ENCODE measurements around the gene TRAF3IP1. TPM values are rescaled to one million over a fixed set of nuclear protein-coding genes. Genes with fewer than 3 reads are reported as not detected.

Gene TRAF3IP1
- total RNA-seq, 1 experiment from 2014 or later = 11.5 TPM

DNA sequence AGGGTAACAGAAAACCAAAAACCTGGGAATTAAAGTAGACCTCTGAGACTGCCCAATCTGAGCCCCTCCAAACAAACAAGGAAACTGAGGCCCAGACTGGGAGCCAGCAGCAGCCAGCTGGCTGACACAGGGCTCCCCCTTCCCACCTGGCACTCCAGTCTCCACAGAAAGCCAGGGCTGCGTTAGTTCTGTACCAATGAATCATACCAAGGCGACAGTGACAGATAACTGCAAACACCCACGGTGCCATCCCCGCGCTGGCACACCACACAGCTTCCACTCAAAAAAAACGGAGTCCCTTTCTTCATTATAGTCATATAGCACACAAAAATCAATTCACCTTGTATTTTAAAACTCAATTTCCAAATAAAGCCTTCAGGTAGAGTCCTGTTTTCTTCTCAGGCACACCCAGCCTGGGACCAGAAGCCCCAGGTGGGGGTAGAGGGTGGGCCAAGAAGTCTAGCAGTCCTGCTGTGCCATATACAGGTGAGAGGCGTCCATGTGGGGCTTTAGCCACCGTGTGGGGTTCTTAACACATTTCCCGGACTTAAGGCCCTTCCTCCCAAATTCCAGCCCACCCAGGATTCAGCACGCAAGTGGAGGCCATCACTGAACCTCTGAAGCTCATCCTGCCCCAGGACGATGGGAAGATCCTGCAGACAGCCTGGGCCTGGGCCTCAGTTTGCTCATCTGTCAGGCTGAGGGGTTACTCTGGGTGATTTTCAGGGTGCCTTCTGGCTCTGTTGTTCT is 33.2 kb upstream of the TRAF3IP1 start:
- in situ Hi-C loops (cut with HindIII; ENCODE audit: low sequenced_read_pairs) = no loop called here
- DNase-seq (ENCODE audit: low spot score) = no peak

DNA sequence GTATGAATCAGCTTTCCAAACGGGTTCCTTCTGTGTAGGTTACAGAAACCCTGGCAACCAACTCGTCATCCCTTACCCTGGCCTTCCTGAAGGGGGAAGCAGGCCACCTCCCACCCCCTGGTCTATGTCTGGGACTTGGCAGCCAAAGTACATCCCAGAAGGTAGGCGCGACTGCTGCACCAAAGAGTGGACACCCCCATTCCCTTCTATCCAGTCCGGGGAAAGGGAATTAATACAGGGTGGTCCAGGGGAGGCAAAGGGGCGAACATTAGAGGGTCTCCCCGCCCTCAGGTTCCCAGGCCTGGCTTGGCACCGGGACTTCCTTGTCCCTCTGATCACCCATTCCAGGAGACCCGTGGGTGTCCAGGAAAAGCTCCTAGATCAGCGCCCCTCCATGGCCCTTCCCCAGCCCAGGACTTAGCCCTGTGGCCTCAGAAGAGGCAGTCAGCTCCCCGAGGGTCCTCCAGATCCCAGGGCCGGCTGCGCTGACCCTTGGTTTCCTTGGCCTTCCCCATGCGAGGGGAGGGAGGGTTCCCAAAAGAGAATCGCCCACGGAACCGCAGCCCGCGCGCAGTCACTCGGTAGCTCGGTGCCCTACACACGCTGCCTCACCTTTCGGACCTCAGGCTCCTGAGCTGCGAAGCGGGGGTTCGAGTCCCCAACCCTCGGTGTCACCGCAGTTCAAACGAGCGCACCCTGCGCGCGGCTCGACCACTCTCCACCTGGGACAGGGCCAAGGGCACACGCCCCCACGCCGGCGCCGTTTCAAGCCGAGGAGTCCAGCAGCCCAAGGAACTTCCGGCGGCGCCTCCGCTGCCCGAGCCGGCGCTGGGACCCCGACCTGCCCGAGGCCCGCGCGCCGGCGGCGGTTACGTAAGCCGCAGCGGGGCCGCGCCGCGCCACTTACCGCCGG is 32.3 kb upstream of the TRAF3IP1 start, which contains the start of gene PER2:
Gene PER2 (minus strand): TSS at position 874 of the 913 bp plus-strand sequence. CDS start 10,674 bp downstream, outside the sequence.
- peak; percentile 65 for DNase-seq (ENCODE audit: low spot score)
- in situ Hi-C loops (cut with HindIII; ENCODE audit: low sequenced_read_pairs) = no loop called here

DNA sequence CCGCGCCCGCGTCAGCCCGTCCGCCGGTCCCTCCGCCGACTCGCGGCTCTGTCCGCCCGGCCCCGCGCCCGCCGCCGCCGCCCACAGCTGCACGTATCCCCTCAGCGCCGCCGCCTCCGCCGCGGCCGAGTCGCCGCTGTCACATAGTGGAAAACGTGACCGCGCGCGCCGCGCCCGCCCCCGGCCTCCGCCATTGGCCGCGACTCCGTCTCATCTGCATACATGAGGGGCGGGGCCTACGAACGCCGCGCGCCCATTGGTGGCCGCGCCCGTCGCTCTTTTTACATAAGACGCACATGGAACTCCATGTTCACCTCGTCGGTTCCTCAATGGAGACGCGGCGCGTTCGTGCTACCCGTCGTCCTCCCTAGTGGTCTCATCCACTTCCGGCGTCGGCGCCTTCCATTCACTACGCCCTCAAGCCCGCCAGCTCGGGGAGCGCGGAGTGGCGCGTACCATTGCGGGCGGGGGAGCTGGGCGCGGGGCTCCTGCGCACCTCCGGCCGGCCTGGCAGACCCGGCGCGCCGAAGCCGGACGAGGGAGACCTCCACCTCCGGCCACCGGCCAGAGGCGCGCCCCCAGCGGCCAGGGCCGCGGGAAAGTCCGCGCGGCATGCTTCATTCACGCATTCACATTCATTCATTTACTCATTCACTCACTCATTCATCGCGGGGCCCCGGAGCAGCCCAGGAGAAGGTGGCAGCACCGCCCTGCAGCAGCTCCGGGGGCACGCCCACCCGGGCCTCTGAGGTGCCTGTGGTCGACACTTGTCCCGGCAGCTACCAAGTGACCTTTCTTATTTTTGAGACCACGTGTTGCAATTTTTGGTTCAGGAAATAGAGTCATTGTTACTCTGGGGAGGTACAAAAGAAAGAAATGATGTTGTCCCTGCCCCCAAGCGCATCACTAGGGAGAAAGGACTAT is 31.4 kb upstream of the TRAF3IP1 start:
- in situ Hi-C loops (cut with HindIII; ENCODE audit: low sequenced_read_pairs) = no loop called here
- DNase-seq (ENCODE audit: low spot score) = peak; percentile 99

DNA sequence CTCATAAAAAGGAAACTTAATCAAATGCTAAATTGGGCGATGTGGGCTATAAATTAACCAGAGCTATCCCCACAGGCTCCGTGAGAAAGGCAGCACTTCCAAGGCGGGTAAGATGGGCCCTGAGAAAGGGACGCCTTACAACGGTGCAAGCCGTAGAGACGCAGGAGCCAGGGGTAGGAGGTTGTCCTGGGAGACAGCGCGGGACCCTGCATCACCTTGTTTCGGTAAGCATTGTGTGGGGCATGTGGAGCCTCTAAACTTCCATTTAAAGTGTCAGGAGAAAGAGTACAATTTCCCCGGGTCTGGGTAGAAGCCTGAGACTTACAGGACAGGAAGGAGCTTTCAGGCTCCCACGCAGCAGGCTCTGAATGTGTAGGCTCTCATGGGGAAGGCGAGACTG is 30.7 kb upstream of the TRAF3IP1 start:
- no peak for DNase-seq (ENCODE audit: low spot score)
- in situ Hi-C loops (cut with HindIII; ENCODE audit: low sequenced_read_pairs) = no loop called here

DNA sequence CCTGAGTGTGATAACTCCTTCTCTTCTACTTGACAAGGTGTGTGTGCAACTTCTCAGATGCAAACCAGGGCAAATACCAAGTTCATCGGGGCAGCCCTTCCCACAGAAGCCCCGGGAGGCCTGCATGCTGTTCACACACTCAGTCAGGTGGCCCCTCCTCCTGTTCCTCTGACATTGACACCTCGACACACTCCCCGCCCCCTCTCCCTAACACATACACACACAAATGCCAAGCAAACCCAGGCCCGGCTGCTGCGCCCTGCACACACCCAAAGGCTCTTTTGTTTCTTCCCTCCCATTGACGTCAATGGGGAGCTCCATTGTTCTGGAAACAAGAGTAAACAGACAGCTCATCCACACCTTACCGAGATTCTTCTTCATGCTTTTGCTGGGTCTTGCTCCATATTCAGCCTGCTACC is 30.2 kb upstream of the TRAF3IP1 start:
- no peak for DNase-seq (ENCODE audit: low spot score)
- in situ Hi-C loops (cut with HindIII; ENCODE audit: low sequenced_read_pairs) = no loop called here

DNA sequence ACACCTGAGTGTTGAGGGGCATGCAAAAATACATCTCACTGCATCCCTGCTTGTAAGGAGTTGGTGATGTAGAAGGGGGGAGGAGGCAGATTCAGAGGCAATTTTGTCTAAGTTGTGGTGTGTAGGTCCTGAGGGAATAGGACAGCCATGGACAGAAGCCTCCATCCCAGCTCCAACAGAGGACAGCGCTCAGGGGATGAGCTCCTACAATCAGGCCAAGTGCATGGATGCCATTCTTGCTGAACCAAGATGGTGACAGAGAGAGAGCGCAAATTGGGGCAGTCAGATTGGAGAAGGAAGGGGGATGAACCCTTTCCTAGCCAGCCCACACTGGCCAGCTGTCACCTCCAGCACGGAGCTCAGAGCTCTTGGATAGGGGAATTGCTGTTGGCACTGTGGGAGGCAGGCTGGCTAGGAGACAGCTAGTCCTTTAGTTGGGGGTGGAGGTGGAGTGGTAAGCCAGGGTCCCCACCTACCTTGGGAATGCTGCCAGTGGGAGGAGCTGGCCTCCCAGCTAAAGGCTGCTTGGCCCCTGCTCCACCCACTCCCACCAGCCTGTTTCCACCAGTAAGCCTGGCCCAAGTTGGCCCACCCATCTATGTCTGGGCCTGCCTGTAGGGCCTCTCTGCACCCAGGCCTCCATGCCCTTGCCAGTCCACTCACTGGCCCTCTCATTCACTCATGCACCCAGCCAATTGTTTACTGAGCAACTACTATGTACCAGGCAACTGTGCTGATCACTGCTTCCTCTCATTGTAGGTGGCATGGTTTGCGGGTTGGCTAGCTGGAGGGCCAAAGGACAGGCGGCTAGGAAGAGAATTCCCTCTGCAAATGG is 29.4 kb upstream of the TRAF3IP1 start:
- DNase-seq (ENCODE audit: low spot score) = no peak
- in situ Hi-C loops (cut with HindIII; ENCODE audit: low sequenced_read_pairs) = no loop called here

DNA sequence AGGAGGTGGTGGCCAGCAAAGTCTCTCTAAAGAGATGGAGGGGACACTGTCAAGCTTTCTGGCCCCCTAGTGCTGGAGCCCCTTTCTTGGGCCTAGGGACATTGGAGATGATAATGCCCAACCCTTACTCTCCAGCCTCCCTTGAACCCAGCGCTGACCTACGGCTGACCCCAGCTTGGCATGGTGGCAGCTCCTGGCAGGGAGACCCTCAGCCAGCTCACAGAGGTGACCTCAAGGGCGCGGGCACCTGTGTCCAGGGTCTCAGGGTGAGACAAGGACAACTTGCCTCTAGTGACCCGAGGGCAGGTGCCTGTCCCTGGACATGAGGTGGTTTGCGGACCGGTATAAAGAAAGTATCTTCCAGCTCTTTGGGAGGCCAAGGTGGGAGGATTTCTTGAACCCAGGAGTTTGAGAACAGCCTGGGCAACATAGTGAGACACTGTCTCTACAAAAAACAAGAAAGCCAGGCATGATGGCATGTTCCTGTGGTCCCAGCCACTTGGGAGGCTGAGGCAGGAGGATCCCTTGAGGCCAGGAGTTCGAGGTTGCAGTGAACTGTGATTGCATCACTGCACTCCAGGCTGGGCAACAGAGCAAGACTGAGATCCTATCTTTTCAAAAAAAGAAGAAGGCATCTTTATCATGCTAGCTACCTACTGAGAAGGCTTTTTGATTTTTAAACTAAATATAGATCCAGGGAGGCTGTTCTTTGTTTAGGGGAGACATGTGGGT is 28.6 kb upstream of the TRAF3IP1 start:
- DNase-seq (ENCODE audit: low spot score) = no peak

DNA sequence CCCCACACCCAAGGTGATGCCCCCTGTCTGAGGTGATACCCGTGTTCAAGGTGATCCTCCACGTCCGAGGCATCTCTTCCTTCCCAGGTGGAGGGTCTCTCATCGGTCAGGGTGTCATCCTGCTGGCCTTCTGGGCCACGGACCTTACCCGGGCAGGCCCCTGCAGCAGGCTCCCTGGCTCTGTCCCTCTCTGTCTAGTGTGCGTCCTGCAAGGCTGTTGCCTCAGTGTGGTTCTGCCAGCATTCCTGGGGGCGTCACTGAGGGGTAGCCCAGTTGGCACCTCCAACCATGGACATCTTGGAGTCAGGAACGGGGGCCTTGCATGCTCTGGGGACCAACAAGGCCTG is 26.3 kb upstream of the TRAF3IP1 start:
- DNase-seq (ENCODE audit: low spot score) = no peak
- in situ Hi-C loops (cut with HindIII; ENCODE audit: low sequenced_read_pairs) = no loop called here

More for the DNA sequence above, 28.6 kb upstream of the TRAF3IP1 start:
- in situ Hi-C loops (cut with HindIII; ENCODE audit: low sequenced_read_pairs) = no loop called here

DNA sequence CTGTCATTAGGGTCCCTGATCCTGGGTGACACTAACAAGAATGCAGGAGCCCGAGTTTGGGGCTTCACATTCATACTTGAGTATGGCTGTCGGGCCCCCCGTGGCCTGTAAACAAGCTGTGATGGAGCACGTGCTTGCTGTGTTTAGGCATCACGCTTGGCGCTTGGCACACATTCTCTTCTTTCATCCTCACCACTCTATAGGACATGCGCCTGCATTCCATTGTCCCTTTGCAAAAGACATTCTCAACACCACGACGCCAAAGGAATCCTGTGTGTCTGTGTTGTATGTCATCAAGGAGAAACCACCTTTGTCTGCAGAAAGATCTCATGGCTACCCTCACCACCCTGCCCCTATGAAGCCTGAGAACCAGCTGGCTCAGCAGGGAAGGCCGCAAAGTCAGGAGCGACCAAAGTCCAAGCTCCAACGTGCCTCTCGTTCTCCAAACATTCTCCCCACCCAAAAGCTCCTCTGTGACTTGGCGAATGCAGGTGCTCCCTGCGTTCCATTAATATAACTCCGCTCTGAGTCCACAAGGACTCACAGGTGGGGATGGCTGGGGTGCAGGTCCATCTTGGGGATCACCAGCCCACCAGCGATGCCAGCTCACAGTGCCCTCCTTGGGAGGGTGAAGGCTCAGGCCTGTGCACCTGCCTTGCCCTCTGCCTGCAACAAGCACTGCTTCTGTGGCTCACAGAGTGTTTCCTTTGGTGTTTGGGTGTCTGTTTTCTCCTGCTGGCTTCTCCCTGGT is 25.8 kb upstream of the TRAF3IP1 start:
- in situ Hi-C loops (cut with HindIII; ENCODE audit: low sequenced_read_pairs) = no loop called here
- DNase-seq (ENCODE audit: low spot score) = no peak

DNA sequence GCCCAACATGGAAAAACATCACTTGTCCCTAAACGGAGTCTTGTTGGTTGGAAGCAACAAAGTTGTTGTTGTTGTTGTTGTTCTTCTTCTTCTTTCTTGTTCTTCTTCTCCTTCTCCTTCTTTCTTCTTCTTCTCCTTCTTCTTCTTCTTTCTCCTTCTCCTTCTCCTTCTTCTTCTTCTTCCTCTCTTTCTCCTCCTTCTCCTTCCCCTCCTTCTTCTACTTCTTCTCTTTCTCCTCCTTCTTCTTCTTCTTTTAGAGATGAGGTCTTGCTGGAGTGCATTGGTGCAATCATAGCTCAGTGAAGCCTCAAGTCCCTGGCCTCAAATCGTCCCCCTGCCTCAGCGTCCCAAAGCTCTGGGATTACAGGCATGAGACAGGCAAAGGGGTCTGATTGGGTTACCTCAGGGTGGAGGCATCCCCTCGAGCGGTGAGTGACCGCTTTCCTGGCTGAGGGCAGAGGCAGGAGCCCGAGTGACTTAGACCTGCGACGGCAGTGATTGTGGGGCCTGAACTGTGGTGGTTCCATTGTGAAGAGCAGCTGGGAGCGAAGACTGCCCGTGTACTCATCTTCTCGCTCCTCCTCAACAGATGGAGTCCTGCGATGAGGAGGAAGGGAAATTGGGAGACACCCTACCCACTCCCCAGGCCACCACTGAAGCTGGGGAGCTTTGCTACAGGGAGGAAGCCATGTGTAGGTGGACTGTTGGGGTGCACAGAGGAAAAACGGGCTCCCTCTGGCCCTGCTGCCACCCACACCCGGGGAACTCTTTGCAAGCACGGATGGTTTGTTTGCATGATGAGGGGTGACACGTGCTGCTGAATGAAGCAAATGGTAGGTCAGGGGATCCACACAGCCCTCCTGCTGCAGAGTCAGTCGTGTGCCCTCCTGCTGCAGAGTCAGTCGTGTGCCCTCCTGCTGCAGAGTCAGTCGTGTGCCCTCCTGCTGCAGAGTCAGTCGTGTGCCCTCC is 24.9 kb upstream of the TRAF3IP1 start:
- DNase-seq (ENCODE audit: low spot score) = no peak
- in situ Hi-C loops (cut with HindIII; ENCODE audit: low sequenced_read_pairs) = no loop called here

DNA sequence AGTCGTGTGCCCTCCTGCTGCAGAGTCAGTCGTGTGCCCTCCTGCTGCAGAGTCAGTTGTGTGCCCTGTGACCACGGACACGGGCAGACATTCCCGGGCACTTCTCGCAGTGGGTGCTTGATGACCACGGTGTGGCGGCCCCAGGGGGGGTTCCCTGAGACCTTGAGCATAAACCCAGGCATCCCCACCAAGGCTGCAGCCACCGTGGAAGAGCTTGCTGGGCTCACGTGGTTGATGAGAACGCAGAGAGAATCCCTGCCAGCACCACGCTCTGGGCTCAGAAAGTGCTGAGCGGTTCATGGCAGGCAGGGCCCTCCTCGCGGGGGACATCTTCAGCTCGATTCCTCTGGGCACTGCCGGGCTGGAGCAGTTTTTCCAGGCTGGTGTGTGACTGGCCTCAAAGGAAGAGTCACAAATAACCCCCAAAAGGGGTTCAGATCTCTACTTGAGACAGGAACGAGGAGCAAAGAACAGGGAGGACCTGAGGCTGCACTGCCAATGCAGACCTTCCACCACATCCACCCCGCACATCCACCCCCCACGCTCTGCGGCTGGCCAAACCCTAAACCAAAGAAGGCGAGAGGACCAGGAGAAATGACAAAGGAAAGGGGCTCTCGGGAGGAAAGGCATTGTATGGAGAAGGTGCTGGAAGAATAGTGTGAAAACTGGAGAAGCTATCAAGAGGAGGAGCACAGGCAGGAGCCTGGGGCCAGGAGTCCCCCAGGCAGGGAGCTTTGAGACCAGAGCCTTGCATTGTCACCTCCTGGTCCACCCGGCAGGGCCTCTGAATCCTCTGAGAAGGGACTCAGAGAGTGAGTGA is 23.5 kb upstream of the TRAF3IP1 start:
- no peak for DNase-seq (ENCODE audit: low spot score)

DNA sequence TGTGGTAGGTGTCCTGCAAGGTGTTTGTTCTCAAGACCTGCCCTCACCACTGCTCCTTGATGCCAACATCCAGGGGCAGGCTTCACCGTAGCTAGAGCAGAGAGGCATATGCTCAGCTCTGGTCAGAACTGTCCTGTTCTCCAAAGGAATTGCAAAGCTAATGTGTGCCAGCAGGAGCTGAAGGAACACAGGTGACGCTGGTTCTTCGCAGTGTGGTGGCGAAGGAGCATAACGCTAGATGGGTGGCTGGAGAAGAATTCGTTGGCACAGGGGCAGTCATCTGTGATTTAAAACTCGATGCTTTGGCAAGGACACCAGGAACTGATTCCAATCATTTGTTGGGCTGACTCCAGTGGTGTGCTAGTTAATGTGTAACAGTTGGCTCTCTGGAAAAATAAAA is 20.5 kb upstream of the TRAF3IP1 start:
- DNase-seq (ENCODE audit: low spot score) = peak; percentile 59

More for the DNA sequence above, 23.5 kb upstream of the TRAF3IP1 start:
- in situ Hi-C loops (cut with HindIII; ENCODE audit: low sequenced_read_pairs) = no loop called here

DNA sequence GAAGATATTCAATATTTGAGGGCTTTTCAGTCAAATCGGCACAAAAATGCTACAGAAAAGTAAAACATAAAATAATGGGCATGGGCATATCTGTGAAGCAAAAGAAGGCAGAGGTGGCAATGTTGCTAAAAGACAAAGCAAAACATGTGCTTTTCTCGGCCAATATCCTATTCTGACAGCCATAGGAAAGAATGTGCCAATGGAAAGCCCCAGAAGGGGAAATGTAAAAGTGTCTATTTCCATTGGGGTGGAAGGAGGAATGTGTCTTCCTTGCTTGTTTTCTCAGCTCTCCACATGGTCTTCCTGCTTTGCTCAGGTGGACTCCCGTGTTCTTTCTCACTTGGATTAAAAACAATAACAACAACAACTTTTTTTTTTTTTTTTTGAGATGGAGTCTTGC is 18.2 kb upstream of the TRAF3IP1 start:
- DNase-seq (ENCODE audit: low spot score) = no peak
- in situ Hi-C loops (cut with HindIII; ENCODE audit: low sequenced_read_pairs) = no loop called here

More for the DNA sequence above, 20.5 kb upstream of the TRAF3IP1 start:
- in situ Hi-C loops (cut with HindIII; ENCODE audit: low sequenced_read_pairs) = no loop called here

DNA sequence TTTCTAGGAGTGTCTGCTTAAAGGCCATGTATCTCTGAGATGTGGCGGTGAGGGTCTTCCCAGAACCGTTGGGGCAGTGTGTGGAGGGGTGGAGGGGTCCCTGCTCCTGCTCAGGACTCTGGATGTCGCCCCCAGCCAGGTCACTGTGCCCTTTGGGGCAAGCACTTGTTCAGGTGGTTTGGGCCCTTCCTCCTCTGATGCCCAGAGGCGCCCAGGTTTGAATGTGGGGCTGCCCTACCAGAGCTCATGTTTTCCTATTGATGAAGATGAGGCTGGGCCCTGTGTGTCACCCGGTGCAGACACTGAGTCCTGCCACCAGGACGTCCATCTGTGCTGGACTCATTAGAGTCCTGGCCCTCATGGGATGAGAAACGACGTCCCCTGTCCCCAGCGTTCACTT is 17.6 kb upstream of the TRAF3IP1 start:
- DNase-seq (ENCODE audit: low spot score) = no peak
- in situ Hi-C loops (cut with HindIII; ENCODE audit: low sequenced_read_pairs) = no loop called here

DNA sequence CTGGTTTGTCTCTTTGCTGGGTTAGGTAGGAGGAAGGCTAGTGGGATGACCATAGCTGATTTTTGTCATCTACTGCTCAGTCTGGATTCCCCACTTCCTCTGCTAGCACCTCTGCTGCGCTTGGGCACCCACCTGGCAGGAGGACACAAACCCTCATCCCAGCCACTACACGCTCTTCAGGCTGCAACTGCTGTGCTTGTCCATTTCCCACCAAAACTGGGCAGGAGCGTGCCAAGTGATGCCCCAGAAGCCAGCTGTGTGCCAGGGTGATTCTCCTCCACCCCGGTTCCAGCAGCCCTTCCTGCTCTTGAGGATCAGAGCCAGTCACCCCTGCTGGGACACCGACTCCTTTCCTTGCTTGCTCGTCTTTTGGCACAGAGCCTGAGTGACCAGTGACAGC is 16.2 kb upstream of the TRAF3IP1 start:
- in situ Hi-C loops (cut with HindIII; ENCODE audit: low sequenced_read_pairs) = no loop called here
- no peak for DNase-seq (ENCODE audit: low spot score)

Measured in G401 (cell line).